ENCODE data around the gene CHRNB4.

CHRNB4 gene

DNA sequence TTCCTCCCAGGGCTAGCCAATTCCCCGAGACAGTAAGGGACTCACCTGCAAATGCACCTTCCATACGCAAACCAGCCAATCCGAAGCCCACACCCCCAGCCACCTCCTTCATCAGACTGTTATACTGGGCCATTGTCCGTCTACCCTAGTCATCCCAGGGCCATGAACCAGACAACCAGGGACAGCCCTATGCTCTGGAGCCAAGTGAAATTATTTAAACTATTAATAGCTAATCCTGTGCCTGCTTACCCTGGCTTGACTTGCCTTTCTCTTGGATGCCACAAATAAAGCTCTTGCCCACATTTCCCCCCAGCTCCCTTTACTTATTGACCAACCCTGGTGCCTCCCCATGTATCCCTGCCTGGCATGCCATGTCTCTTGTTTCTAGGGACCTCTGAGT is 4.0 kb upstream of the CHRNB4 start:
- Histone ChIP-seq H3K27me3 (ENCODE audit: insufficient read depth, poor library complexity, severe bottlenecking) (peaks cover 17% of the 10 kb centered on the region), H3K4me3 (replicated peaks; ENCODE audit: insufficient read depth, low read length) (no peak overlapping the region), H3K27ac (replicated peaks) (no peak overlapping the region)
- TF ChIP-seq, protein P1, sequence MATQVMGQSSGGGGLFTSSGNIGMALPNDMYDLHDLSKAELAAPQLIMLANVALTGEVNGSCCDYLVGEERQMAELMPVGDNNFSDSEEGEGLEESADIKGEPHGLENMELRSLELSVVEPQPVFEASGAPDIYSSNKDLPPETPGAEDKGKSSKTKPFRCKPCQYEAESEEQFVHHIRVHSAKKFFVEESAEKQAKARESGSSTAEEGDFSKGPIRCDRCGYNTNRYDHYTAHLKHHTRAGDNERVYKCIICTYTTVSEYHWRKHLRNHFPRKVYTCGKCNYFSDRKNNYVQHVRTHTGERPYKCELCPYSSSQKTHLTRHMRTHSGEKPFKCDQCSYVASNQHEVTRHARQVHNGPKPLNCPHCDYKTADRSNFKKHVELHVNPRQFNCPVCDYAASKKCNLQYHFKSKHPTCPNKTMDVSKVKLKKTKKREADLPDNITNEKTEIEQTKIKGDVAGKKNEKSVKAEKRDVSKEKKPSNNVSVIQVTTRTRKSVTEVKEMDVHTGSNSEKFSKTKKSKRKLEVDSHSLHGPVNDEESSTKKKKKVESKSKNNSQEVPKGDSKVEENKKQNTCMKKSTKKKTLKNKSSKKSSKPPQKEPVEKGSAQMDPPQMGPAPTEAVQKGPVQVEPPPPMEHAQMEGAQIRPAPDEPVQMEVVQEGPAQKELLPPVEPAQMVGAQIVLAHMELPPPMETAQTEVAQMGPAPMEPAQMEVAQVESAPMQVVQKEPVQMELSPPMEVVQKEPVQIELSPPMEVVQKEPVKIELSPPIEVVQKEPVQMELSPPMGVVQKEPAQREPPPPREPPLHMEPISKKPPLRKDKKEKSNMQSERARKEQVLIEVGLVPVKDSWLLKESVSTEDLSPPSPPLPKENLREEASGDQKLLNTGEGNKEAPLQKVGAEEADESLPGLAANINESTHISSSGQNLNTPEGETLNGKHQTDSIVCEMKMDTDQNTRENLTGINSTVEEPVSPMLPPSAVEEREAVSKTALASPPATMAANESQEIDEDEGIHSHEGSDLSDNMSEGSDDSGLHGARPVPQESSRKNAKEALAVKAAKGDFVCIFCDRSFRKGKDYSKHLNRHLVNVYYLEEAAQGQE (IDR thresholded peaks at IDR 0.05; ENCODE audit: insufficient replicate concordance, low read depth) = no peak
- TF ChIP-seq SPI1 (IDR thresholded peaks at IDR 0.05; ENCODE audit: borderline replicate concordance, low read depth) = no peak
- TF ChIP-seq, protein P2, sequence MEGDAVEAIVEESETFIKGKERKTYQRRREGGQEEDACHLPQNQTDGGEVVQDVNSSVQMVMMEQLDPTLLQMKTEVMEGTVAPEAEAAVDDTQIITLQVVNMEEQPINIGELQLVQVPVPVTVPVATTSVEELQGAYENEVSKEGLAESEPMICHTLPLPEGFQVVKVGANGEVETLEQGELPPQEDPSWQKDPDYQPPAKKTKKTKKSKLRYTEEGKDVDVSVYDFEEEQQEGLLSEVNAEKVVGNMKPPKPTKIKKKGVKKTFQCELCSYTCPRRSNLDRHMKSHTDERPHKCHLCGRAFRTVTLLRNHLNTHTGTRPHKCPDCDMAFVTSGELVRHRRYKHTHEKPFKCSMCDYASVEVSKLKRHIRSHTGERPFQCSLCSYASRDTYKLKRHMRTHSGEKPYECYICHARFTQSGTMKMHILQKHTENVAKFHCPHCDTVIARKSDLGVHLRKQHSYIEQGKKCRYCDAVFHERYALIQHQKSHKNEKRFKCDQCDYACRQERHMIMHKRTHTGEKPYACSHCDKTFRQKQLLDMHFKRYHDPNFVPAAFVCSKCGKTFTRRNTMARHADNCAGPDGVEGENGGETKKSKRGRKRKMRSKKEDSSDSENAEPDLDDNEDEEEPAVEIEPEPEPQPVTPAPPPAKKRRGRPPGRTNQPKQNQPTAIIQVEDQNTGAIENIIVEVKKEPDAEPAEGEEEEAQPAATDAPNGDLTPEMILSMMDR (IDR thresholded peaks at IDR 0.05; ENCODE audit: insufficient read depth, low read length) = no peak
- TF ChIP-seq POLR2AphosphoS5 (IDR thresholded peaks at IDR 0.05; ENCODE audit: low read depth) = no peak
- no peak for TF ChIP-seq GABPA (IDR thresholded peaks at IDR 0.05; ENCODE audit: low read depth)
- no peak for DNase-seq (ENCODE audit: low read depth in 1 of 2, low spot score in 1 of 2)

DNA sequence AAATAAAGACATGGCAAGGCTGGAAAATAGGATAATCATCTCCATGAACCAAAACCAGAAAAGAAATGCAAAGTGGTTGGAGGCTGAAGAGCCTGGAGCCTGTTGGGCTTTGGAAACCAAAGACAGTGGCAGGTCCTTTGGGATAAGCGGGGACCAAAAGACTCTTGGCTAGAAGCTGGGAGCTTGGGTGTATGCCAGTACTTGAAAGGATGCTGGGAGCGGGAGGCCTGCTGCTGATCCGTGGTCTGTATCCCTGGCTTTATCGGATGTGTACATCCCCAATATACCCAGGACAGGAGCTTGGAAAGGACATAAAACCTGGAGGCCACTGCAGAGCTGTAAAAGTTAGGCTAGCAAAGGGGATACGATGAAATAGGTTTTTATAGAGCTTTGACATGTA is 1.3 kb upstream of the CHRNB4 start:
- H3K27me3 ChIP-seq (ENCODE audit: insufficient read depth, poor library complexity, severe bottlenecking) = peaks cover 22% of the 10 kb centered on the region
- no peak overlapping the region for H3K27ac ChIP-seq (replicated peaks)
- DNase-seq (ENCODE audit: low read depth in 1 of 2, low spot score in 1 of 2) = no peak
- no peak for TF ChIP-seq POLR2AphosphoS5 (IDR thresholded peaks at IDR 0.05; ENCODE audit: low read depth)
- TF ChIP-seq, protein P2 (IDR thresholded peaks at IDR 0.05; ENCODE audit: insufficient read depth, low read length) = no peak
- no peak for TF ChIP-seq GABPA (IDR thresholded peaks at IDR 0.05; ENCODE audit: low read depth)
- TF ChIP-seq SPI1 (IDR thresholded peaks at IDR 0.05; ENCODE audit: borderline replicate concordance, low read depth) = no peak
- TF ChIP-seq, protein P1 (IDR thresholded peaks at IDR 0.05; ENCODE audit: insufficient replicate concordance, low read depth) = no peak
- H3K4me3 ChIP-seq (replicated peaks; ENCODE audit: insufficient read depth, low read length) = no peak overlapping the region

DNA sequence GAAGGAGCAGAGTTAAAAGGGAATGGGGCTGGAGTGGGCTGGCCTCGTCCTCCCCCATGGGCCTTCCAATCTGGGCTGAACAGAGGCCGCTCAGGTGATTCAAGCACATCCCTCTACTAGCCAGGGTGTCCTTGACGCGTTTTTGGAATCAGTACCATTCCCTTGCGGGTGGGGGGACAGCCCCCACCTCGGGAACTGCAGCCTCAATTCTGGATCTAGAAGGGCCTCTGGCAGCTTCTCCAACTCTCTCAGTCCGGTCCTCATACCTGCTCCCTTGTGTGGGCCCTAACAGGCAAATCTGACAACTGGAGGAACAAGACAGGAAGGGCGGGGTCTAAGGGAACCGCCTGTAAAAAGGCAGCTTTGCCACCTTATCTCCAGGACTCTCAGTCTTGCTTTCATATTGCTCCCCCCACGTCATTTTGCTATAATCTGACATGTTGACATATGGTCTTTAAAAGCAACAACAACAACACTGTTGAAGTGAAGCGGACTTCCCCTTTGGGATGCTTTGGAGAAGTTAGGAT is 802 bp upstream of the CHRNB4 start:
- Histone ChIP-seq H3K27ac (replicated peaks) (no peak overlapping the region), H3K4me3 (replicated peaks; ENCODE audit: insufficient read depth, low read length) (no peak overlapping the region), H3K27me3 (ENCODE audit: insufficient read depth, poor library complexity, severe bottlenecking) (peaks cover 22% of the 10 kb centered on the region)
- no peak for DNase-seq (ENCODE audit: low read depth in 1 of 2, low spot score in 1 of 2)
- no peak for TF ChIP-seq SPI1 (IDR thresholded peaks at IDR 0.05; ENCODE audit: borderline replicate concordance, low read depth)
- TF ChIP-seq, protein P2 (IDR thresholded peaks at IDR 0.05; ENCODE audit: insufficient read depth, low read length) = no peak
- TF ChIP-seq, protein P1 (IDR thresholded peaks at IDR 0.05; ENCODE audit: insufficient replicate concordance, low read depth) = no peak
- TF ChIP-seq GABPA (IDR thresholded peaks at IDR 0.05; ENCODE audit: low read depth) = no peak
- TF ChIP-seq POLR2AphosphoS5 (IDR thresholded peaks at IDR 0.05; ENCODE audit: low read depth) = no peak
